Bronchial epithelial cell (primary cell): ENCODE results near the gene PLA2G2C. TPM values are rescaled to one million over a fixed set of nuclear protein-coding genes. Genes with fewer than 3 reads are reported as not detected.
"Not testable (repeated sequence)": the region's sequence is repeated elsewhere in the genome, so short reads cannot be mapped to it uniquely, and the experiment has no call there.

Experiments
- DNase-seq: peaks from one replicate; pipeline ENCODE4 v3.0.0-alpha.2; 2010; ENCODE audit warnings: low read depth
- FAIRE-seq: peaks from 2 replicates; lab custom pipeline; 2011; peaks lifted over from hg19 to GRCh38; lab: Jason Lieb, UNC
- H3K27me3 ChIP-seq: 2 replicates; pipeline ENCODE4 v1.5.1; 2011; ENCODE audit warnings: low read length; ENCODE audit not compliant: control insufficient read depth, insufficient read depth
- H3K36me3 ChIP-seq: 2 replicates; pipeline ENCODE4 v1.5.1; 2011; ENCODE audit warnings: low read length; ENCODE audit not compliant: control insufficient read depth, insufficient read depth
- H3K4me3 ChIP-seq: 2 replicates; pipeline ENCODE4 v1.5.1; 2011; ENCODE audit warnings: mild to moderate bottlenecking, low read depth, low read length, control low read depth
- CTCF ChIP-seq: IDR thresholded peaks from 2 replicates; pipeline ENCODE4 v1.5.1; 2011; ENCODE audit warnings: mild to moderate bottlenecking, moderate library complexity, low read length, control low read depth, inconsistent platforms; ENCODE audit not compliant: insufficient read depth, severe bottlenecking
- total RNA-seq: library from RNA; depleted of rRNA; stranded (reverse); fragments of >200 nt; gene quantifications from 2 replicates; pipeline ENCODE4 v1.2.1, GENCODE V29; 2014

The PLA2G2C gene
- total RNA-seq, 1 donor from 2014 or later = not detected

DNA sequence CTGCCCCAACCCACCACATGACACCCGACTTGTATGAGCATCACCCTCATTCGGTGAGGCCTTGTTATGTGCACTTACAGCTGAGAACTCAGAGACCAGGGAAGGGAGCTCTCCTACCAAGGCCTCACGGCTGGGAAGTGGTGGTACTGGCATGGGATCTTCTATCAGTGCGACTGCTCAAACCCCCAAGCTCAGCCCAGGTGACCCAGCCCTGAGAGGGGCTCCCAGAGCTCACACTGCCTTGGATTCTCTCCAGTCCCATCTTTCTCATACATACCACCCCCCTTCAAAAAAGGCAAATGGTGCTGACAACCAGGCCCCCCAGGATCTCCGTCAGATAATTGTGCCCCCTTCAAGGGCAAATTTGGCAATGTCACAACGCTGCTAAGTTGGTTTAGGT, 48.0 kb downstream of the PLA2G2C start:
- no peaks in the 10 kb centered on the region for H3K36me3 ChIP-seq
- FAIRE-seq (no peak), DNase-seq (no peak)
- TF ChIP-seq CTCF = no peak
- no peaks in the 10 kb centered on the region for H3K27me3 ChIP-seq
- no peak overlapping the region for H3K4me3 ChIP-seq

GRCh38 chr1:20137604-20138003, 48.7 kb downstream of the PLA2G2C start:
- Histone ChIP-seq H3K36me3 (no peaks in the 10 kb centered on the region), H3K4me3 (no peak overlapping the region), H3K27me3 (no peaks in the 10 kb centered on the region)
- DNase-seq (no peak), FAIRE-seq (no peak)
- TF ChIP-seq CTCF = no peak

DNA sequence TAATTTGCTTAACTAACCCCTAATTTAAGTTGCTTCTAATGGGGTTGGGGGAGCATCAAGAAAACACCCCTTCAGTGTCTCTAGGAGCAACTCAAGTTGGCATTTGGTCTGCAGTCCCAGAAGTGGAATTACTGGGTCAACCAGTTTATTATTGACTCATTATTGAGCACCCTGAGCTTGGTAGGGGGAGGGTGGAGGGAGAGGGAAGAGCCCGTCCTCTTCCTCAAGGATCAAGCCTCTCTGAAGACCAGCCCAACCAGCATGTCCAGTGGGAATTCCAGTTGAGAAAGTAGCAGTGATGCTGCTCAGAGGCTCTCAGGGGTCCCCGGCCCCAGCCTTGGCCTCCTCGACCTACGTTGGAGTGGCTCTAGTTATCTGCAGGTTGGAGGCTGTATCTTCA, 49.3 kb downstream of the PLA2G2C start:
- H3K27me3 ChIP-seq = no peaks in the 10 kb centered on the region
- H3K36me3 ChIP-seq = no peaks in the 10 kb centered on the region
- DNase-seq (peak; percentile 79), FAIRE-seq (no peak)
- H3K4me3 ChIP-seq = no peak overlapping the region
- TF ChIP-seq CTCF = no peak

DNA sequence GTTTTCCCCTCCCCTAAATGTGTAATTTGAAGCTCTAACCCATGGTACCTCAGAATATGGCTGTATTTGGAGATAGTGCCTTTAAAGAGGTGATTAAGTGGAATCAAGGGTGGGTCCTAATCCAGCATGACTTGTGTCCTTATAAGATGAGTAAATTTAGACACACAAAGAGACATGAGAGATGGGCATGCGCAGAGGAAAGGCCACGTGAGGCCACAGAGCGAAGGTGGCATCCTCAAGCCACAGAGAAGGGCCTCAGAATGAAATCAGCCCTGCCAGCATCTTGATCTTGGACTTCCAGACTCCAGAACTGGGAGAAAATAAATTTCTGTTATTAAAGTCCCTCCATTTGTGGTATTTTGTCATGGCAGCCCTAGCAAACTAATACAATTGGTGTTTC, 50.1 kb downstream of the PLA2G2C start:
- no peak overlapping the region for H3K4me3 ChIP-seq
- no peak for TF ChIP-seq CTCF
- DNase-seq = no peak
- H3K36me3 ChIP-seq = no peaks in the 10 kb centered on the region
- FAIRE-seq = no peak
- no peaks in the 10 kb centered on the region for H3K27me3 ChIP-seq

DNA sequence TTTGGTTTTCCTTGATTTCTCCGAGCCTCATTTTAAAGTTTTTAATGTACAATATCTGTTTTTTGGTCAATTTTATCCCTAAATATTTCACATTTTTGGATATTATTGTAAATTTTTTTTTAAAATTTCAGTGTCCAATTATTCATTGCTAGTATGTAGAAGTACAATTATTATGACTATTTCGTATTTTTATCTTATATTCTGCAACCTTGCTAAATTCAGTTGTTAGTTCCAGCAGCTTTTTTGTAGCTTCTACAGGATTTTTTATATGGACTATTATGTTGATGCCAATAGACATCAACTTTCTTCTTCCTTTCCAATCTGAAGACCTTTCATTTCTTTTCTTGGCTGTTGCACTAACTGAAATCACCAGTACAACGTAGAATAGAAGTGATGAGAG, 51.3 kb downstream of the PLA2G2C start:
- no peak for TF ChIP-seq CTCF
- no peak for FAIRE-seq
- no peaks in the 10 kb centered on the region for H3K36me3 ChIP-seq
- H3K4me3 ChIP-seq = no peak overlapping the region
- no peak for DNase-seq
- no peaks in the 10 kb centered on the region for H3K27me3 ChIP-seq

DNA sequence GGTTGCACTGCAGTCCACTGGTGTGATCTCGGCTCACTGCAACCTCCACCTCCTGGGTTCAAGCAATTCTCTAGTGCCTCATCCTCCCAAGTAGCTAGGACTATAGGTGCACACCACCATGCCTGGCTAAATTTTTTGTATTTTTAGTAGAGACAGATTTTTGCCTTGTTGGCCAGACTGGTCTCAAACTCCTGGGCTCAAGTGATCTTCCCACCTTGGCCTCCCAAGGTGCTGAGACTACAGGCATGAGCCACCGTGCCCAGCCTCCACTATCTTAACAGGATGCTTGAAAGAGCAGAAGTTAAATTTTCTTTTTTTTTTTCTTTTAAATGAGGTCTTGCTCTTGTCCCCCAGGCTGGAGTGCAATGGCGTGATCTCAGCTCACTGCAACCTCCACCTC, 55.8 kb downstream of the PLA2G2C start:
- H3K4me3 ChIP-seq, DNase-seq, H3K36me3 ChIP-seq, FAIRE-seq, H3K27me3 ChIP-seq: not testable (repeated sequence)
